K562 (cell line): ENCODE measurements around the gene AKT2. TPM values are rescaled to one million over a fixed set of nuclear protein-coding genes. Genes with fewer than 3 reads are reported as not detected.

Experiments used
- ARID3B ChIP-seq: fragments of 250-450 bp; sonication (Bioruptor Pico); IDR thresholded peaks from 2 replicates; pipeline ENCODE4 v1.4.0; 2020; ENCODE audit warnings: borderline replicate concordance
- E2F3 ChIP-seq: fragments of 250-450 bp; sonication (Bioruptor Pico); IDR thresholded peaks from 2 replicates; pipeline ENCODE4 v1.4.0; 2020; ENCODE audit warnings: mild to moderate bottlenecking
- EP300 ChIP-seq: IDR thresholded peaks from 2 replicates; pipeline ENCODE4 v1.6.1; 2012; ENCODE audit warnings: low read length, improper control_type of control experiment
- EZH2 ChIP-seq: IDR thresholded peaks from 2 replicates; pipeline ENCODE4 v1.6.1; 2012; ENCODE audit warnings: low read depth, mild to moderate bottlenecking, inconsistent platforms, low read length, borderline replicate concordance
- FOSL1 ChIP-seq: fragments of 200-800 bp; sonication (Bioruptor generic); conservative IDR thresholded peaks from 2 replicates; pipeline ENCODE4 v1.6.1; 2016; ENCODE audit warnings: missing genetic modification characterization, missing compliant biosample characterization
- GATAD2B ChIP-seq: fragments of 450-650 bp; IDR thresholded peaks from 2 replicates; pipeline ENCODE4 v1.6.1; 2017; ENCODE audit warnings: mild to moderate bottlenecking, borderline replicate concordance
- HDAC1 ChIP-seq, 2 experiments: fragments of 450-650 bp; IDR thresholded peaks; 2 replicates each; pipeline ENCODE4 v1.6.1; 2016 to 2017; ENCODE audit warnings: inconsistent platforms in 1 of 2, mild to moderate bottlenecking in 1 of 2, moderate library complexity in 1 of 2
- HDAC2 ChIP-seq: fragments of 450-650 bp; IDR thresholded peaks from 2 replicates; pipeline ENCODE4 v1.6.1; 2016; ENCODE audit warnings: mild to moderate bottlenecking
- KHSRP ChIP-seq: fragments of 450-650 bp; IDR thresholded peaks from 2 replicates; pipeline ENCODE4 v1.6.1; 2017
- MED1 ChIP-seq: sonication (generic); formaldehyde crosslinking; IDR thresholded peaks from 2 replicates; pipeline ENCODE4 v1.8.1; 2023; ENCODE audit warnings: missing genetic modification reagents, borderline replicate concordance
- MEIS2 ChIP-seq: fragments of 450-650 bp; IDR thresholded peaks from 2 replicates; pipeline ENCODE4 v1.6.1; 2014; ENCODE audit warnings: mild to moderate bottlenecking; ENCODE audit not compliant: partially characterized antibody
- NR1H2 ChIP-seq: sonication (generic); formaldehyde crosslinking; IDR thresholded peaks from 2 replicates; pipeline ENCODE4 v1.4.0; 2020; ENCODE audit warnings: mild to moderate bottlenecking, missing genetic modification reagents
- NR2F6 ChIP-seq: fragments of 450-650 bp; formaldehyde crosslinking; IDR thresholded peaks from 2 replicates; pipeline ENCODE4 v1.4.0; 2020; ENCODE audit warnings: mild to moderate bottlenecking
- SIN3B ChIP-seq: fragments of 450-650 bp; IDR thresholded peaks from 2 replicates; pipeline ENCODE4 v1.6.1; 2017; ENCODE audit warnings: low read depth, mild to moderate bottlenecking, moderate library complexity
- SREBF2 ChIP-seq: sonication (generic); formaldehyde crosslinking; IDR thresholded peaks from 2 replicates; pipeline ENCODE4 v1.4.0; 2020; ENCODE audit warnings: mild to moderate bottlenecking, missing genetic modification reagents
- SRF ChIP-seq, 2 experiments: fragments of 250-450, 450-650 bp in 1 of 2; sonication (Bioruptor Pico) in 1 of 2; sonication (generic) in 1 of 2; formaldehyde crosslinking; IDR thresholded peaks; 2 replicates each; pipeline versions ENCODE4 v1.5.0 to v1.5.1; 2020 to 2022; ENCODE audit warnings: mild to moderate bottlenecking in 1 of 2, missing genetic modification reagents in 1 of 2
- STAT5A ChIP-seq: IDR thresholded peaks from 2 replicates; pipeline ENCODE4 v1.6.1; 2012; ENCODE audit warnings: low read length, inconsistent platforms, borderline replicate concordance
- USF2 ChIP-seq: sonication (generic); formaldehyde crosslinking; IDR thresholded peaks from 2 replicates; pipeline ENCODE4 v1.5.0; 2020; ENCODE audit warnings: missing genetic modification reagents
- VEZF1 ChIP-seq: fragments of 200-800 bp; sonication (Bioruptor generic); IDR thresholded peaks from 2 replicates; pipeline ENCODE4 v1.6.1; 2017; ENCODE audit warnings: missing genetic modification characterization, missing compliant biosample characterization
- YBX1 ChIP-seq: fragments of 450-650 bp; IDR thresholded peaks from 2 replicates; pipeline ENCODE4 v1.7.1; 2016; ENCODE audit warnings: mild to moderate bottlenecking
- ZBTB43 ChIP-seq: sonication (generic); formaldehyde crosslinking; IDR thresholded peaks from 2 replicates; pipeline ENCODE4 v1.8.0; 2023; ENCODE audit warnings: mild to moderate bottlenecking, missing genetic modification reagents
- ZC3H8 ChIP-seq: fragments of 450-650 bp; IDR thresholded peaks from 2 replicates; pipeline ENCODE4 v1.6.1; 2017
- ZNF165 ChIP-seq: fragments of 250-450 bp; sonication (Bioruptor Pico); IDR thresholded peaks from 2 replicates; pipeline ENCODE4 v1.4.0; 2020; ENCODE audit warnings: borderline replicate concordance
- ZNF551 ChIP-seq: fragments of 250-450 bp; sonication (Bioruptor Pico); IDR thresholded peaks from 2 replicates; pipeline ENCODE4 v1.5.0; 2021; ENCODE audit warnings: mild to moderate bottlenecking, moderate library complexity
- polyA plus RNA-seq, 8 experiments: library from polyadenylated mRNA; depleted of rRNA in 4 of 8; stranded (reverse) in 5 of 8; unstranded in 3 of 8; fragments of >200 nt; fragmentation: Nextera tagmentation in 2 of 8; fragmentation: Illumina TruSeq in 1 of 8; extraction: Ambion mirVana in 2 of 8; extraction: Trizol in 1 of 8; gene quantifications; 2 replicates each; pipeline versions ENCODE4 v1.2.1 to v1.2.3, GENCODE V29; 2011 to 2014; ENCODE audit warnings: inconsistent platforms in 1 of 8, missing spikeins in 1 of 8
- total RNA-seq, 7 experiments: library from RNA; depleted of rRNA in 6 of 7; stranded (reverse); fragments of >200 nt in 6 of 7; fragmentation: Illumina TruSeq in 2 of 7; extraction: Trizol in 2 of 7; gene quantifications; 2 replicates each; pipeline versions ENCODE4 v1.2.1 to v1.2.3, GENCODE V29; 2011 to 2021; ENCODE audit warnings: low replicate concordance in 1 of 7

Gene AKT2
- total and polyA plus RNA-seq, 9 of the 15 experiments (the other 6 are each of a cell fraction or from before 2014, with no cell fraction given) = 1.1 to 132 (median 67.7) TPM

- TF ChIP-seq SREBF2 (CRISPR knock-in tag) = no peak
- no peak for TF ChIP-seq USF2 (CRISPR knock-in tag)
- no peak for TF ChIP-seq NR2F6 (CRISPR knock-in tag)
- no peak for TF ChIP-seq STAT5A
- TF ChIP-seq NR1H2 (CRISPR knock-in tag) = no peak
- TF ChIP-seq GATAD2B = no peak
- TF ChIP-seq SIN3B = peak; percentile 48; the same call in 1 of the 2 replicates
- no peak for TF ChIP-seq MEIS2
- TF ChIP-seq KHSRP = no peak
- TF ChIP-seq ZBTB43 (CRISPR knock-in tag) = no peak
- TF ChIP-seq EP300 = no peak
- TF ChIP-seq MED1 (CRISPR knock-in tag) = no peak
- TF ChIP-seq ZC3H8 = no peak
- TF ChIP-seq HDAC2 = peak; percentile 94
- peak in 1 of 2 experiments; percentile 55; a peak in 2 of 4 replicates for TF ChIP-seq SRF (CRISPR knock-in tag; IDR thresholded peaks at IDR 0.05)
- no peak for TF ChIP-seq ZNF551 (CRISPR knock-in tag)
- TF ChIP-seq YBX1 = no peak
- TF ChIP-seq EZH2 = no peak
- peak; percentile 37 for TF ChIP-seq VEZF1
- TF ChIP-seq E2F3 (CRISPR knock-in tag) = no peak
- no peak for TF ChIP-seq FOSL1 (tag)
- no peak for TF ChIP-seq ZNF165 (CRISPR knock-in tag)
- no peak for TF ChIP-seq ARID3B (CRISPR knock-in tag)
- TF ChIP-seq HDAC1 (IDR thresholded peaks at IDR 0.05) = peak; percentile 19 to 66; a peak in 2 of 4 replicates
Measured at GRCh38 chr19:40217934-40218890, 66.9 kb downstream of the AKT2 start, which contains the start of gene TTC9B (continued).
